GM23338 (cell line): ENCODE measurements around the gene CACNA1F. TPM values are rescaled to one million over a fixed set of nuclear protein-coding genes. Genes with fewer than 3 reads are reported as not detected.

Source experiments
- ATAC-seq: fragments of 200-7000 bp; cut with Tn5 transposase; 3 replicates; pipeline ENCODE4 v1.9.1; 2020
- DNase-seq: peaks from one replicate; pipeline ENCODE4 v3.0.0-alpha.2; 2015; ENCODE audit warnings: low spot score
- H2AFZ ChIP-seq: fragments of 200-600 bp; sonication (generic); 2 replicates; pipeline ENCODE4 v1.8.0; 2016; ENCODE audit warnings: antibody characterized with exemption, mild to moderate bottlenecking, moderate library complexity
- H3F3A ChIP-seq: fragments of 200-600 bp; sonication (generic); replicated peaks from 2 replicates; pipeline ENCODE4 v1.8.0; 2017; ENCODE audit warnings: antibody characterized with exemption, mixed run types, low read depth
- H3K27ac ChIP-seq: fragments of 200-600 bp; sonication (generic); 2 replicates; pipeline ENCODE4 v1.6.1; 2016; ENCODE audit warnings: low read depth
- H3K27me3 ChIP-seq: fragments of 200-600 bp; sonication (generic); 2 replicates; pipeline ENCODE4 v1.8.0; 2016; ENCODE audit warnings: mild to moderate bottlenecking, mixed run types, moderate library complexity; ENCODE audit not compliant: insufficient read depth
- H3K36me3 ChIP-seq: fragments of 200-600 bp; sonication (generic); 2 replicates; pipeline ENCODE4 v1.8.0; 2016; ENCODE audit warnings: mild to moderate bottlenecking; ENCODE audit not compliant: insufficient read depth
- H3K4me1 ChIP-seq: fragments of 200-600 bp; sonication (generic); 2 replicates; pipeline ENCODE4 v1.8.0; 2016; ENCODE audit warnings: mild to moderate bottlenecking, moderate library complexity; ENCODE audit not compliant: insufficient read depth
- H3K4me2 ChIP-seq: fragments of 200-600 bp; sonication (generic); 2 replicates; pipeline ENCODE4 v1.7.1; 2017; ENCODE audit warnings: mixed run types
- H3K4me3 ChIP-seq: fragments of 200-600 bp; sonication (generic); 2 replicates; pipeline ENCODE4 v1.6.1; 2016; ENCODE audit warnings: mixed run types
- H3K79me2 ChIP-seq: fragments of 200-600 bp; sonication (generic); replicated peaks from 2 replicates; pipeline ENCODE4 v1.8.0; 2017; ENCODE audit warnings: mild to moderate bottlenecking; ENCODE audit not compliant: insufficient read depth
- H3K9me2 ChIP-seq: fragments of 200-600 bp; sonication (generic); 2 replicates; pipeline ENCODE4 v1.8.0; 2017; ENCODE audit not compliant: insufficient read depth
- H4K20me1 ChIP-seq: fragments of 200-600 bp; sonication (generic); replicated peaks from 2 replicates; pipeline ENCODE4 v1.8.0; 2017; ENCODE audit warnings: mild to moderate bottlenecking; ENCODE audit not compliant: insufficient read depth
- H3K27ac Mint-ChIP-seq: 2 replicates; pipeline ENCODE4 v1.8.0; 2020; ENCODE audit warnings: inconsistent platforms, mild to moderate bottlenecking, moderate library complexity, mixed read lengths
- H3K27me3 Mint-ChIP-seq: 3 replicates; pipeline ENCODE4 v1.8.0; 2022; ENCODE audit warnings: low read depth, mild to moderate bottlenecking, moderate library complexity, mixed read lengths, inconsistent platforms; ENCODE audit not compliant: insufficient read depth, poor library complexity
- H3K36me3 Mint-ChIP-seq: 3 replicates; pipeline ENCODE4 v1.8.0; 2021; ENCODE audit warnings: low read depth, mild to moderate bottlenecking, inconsistent platforms, moderate library complexity, mixed read lengths
- H3K4me1 Mint-ChIP-seq: 3 replicates; pipeline ENCODE4 v1.8.0; 2020; ENCODE audit warnings: mild to moderate bottlenecking, inconsistent platforms, mixed read lengths
- H3K4me3 Mint-ChIP-seq: 3 replicates; pipeline ENCODE4 v1.8.0; 2021; ENCODE audit warnings: moderate library complexity, mild to moderate bottlenecking, inconsistent platforms, mixed read lengths
- H3K9me3 Mint-ChIP-seq: 3 replicates; pipeline ENCODE4 v1.8.0; 2020; ENCODE audit warnings: moderate library complexity, mild to moderate bottlenecking, inconsistent platforms, mixed read lengths
- CTCF ChIP-seq, 2 experiments: fragments of 200-600 bp in 1 of 2; sonication (generic) in 1 of 2; conservative IDR thresholded peaks; 2 replicates each; pipeline versions ENCODE4 v1.5.1 to v1.6.1; 2016 to 2017; ENCODE audit warnings: antibody characterized with exemption in 2 of 2, low read depth in 2 of 2, mild to moderate bottlenecking in 2 of 2, moderate library complexity in 1 of 2
- EZH2 ChIP-seq: fragments of 200-600 bp; sonication (generic); IDR thresholded peaks from one replicate; pipeline ENCODE4 v1.8.0; 2017; ENCODE audit warnings: antibody characterized with exemption, mild to moderate bottlenecking, low read depth; ENCODE audit not compliant: unreplicated experiment
- EZH2phosphoT487 ChIP-seq: fragments of 200-600 bp; sonication (generic); IDR thresholded peaks from one replicate; pipeline ENCODE4 v1.8.1; 2018; ENCODE audit warnings: antibody characterized with exemption; ENCODE audit not compliant: unreplicated experiment
- JUNB ChIP-seq: IDR thresholded peaks from one replicate; pipeline ENCODE4 v1.6.1; 2016; ENCODE audit warnings: antibody characterized with exemption; ENCODE audit not compliant: unreplicated experiment
- POLR2AphosphoS5 ChIP-seq: IDR thresholded peaks from 2 replicates; pipeline ENCODE4 v1.6.1; 2016; ENCODE audit warnings: antibody characterized with exemption, low read depth
- ZNF114 ChIP-seq: fragments of 250-450 bp; sonication (Bioruptor Pico); IDR thresholded peaks from 2 replicates; pipeline ENCODE4 v1.5.0; 2020; ENCODE audit warnings: mild to moderate bottlenecking, moderate library complexity
- ZNF462 ChIP-seq: fragments of 250-450 bp; sonication (Bioruptor Pico); IDR thresholded peaks from 2 replicates; pipeline ENCODE4 v1.5.0; 2020; ENCODE audit warnings: mild to moderate bottlenecking, moderate library complexity
- polyA plus RNA-seq: library from polyadenylated mRNA; unstranded; fragments of >200 nt; fragmentation: Nextera tagmentation; extraction: Ambion mirVana; gene quantifications from 2 replicates; pipeline ENCODE4 v1.2.1, GENCODE V29; 2016
- total RNA-seq: library from RNA; depleted of rRNA; stranded (reverse); fragments of >200 nt; shearing (Covaris generic); gene quantifications from 2 replicates; pipeline ENCODE4 v1.2.3, GENCODE V29; 2014

CACNA1F gene
- total and polyA plus RNA-seq, 2 experiments from 2014 or later = 0.44 to 0.90 TPM

- TF ChIP-seq ZNF462 (CRISPR knock-in tag) (no peak), JUNB (no peak)
Observed at GRCh38 chrX:49231333-49232000, 1.7 kb downstream of the CACNA1F start (continued).

GRCh38 chrX:49230500-49231232, 2.5 kb downstream of the CACNA1F start:
- ATAC-seq (peak; percentile 86), DNase-seq (peak; percentile 84)
- 0 out of 2 replicates have a peak overlapping the region, but pooled peaks have one; percentile 14 for H2AFZ ChIP-seq
- H3K27ac ChIP-seq = no peak overlapping the region
- H3K36me3 ChIP-seq = no peaks in the 10 kb centered on the region
- TF ChIP-seq CTCF (conservative IDR thresholded peaks at IDR 0.05; ENCODE audit: low read depth in 2 of 2) (peak; percentile 21 to 22; a peak in 3 of 4 replicates), EZH2phosphoT487 (no peak), POLR2AphosphoS5 (peak; percentile 28; the same call in 1 of the 2 replicates), EZH2 (no peak), ZNF114 (CRISPR knock-in tag) (no peak)
- H4K20me1 ChIP-seq = no peaks in the 10 kb centered on the region
- H3K4me1 ChIP-seq = no peaks in the 10 kb centered on the region
- H3F3A ChIP-seq = no peaks in the 10 kb centered on the region
- H3K4me3 ChIP-seq = peak overlapping the region; percentile 70
- H3K4me3 Mint-ChIP-seq = peak overlapping the region; percentile 79
- peaks cover 9% of the 10 kb centered on the region; the same call in 2 of the 3 replicates for H3K4me1 Mint-ChIP-seq
- no peaks in the 10 kb centered on the region for H3K27me3 ChIP-seq
- H3K4me2 ChIP-seq = peak overlapping the region; percentile 81
- H3K36me3 Mint-ChIP-seq = no peaks in the 10 kb centered on the region; the same call in 2 of the 3 replicates
- no peaks in the 10 kb centered on the region for H3K9me2 ChIP-seq
- peak overlapping the region; percentile 62; the same call in 1 of the 2 replicates for H3K27ac Mint-ChIP-seq
- no peaks in the 10 kb centered on the region for H3K9me3 Mint-ChIP-seq
- peaks cover 10% of the 10 kb centered on the region for H3K27me3 Mint-ChIP-seq
- no peaks in the 10 kb centered on the region for H3K79me2 ChIP-seq
